K562 (cell line): ENCODE measurements around the gene MAPK1IP1L. TPM values are rescaled to one million over a fixed set of nuclear protein-coding genes. Genes with fewer than 3 reads are reported as not detected.

Experiments used
- ARID3A ChIP-seq: IDR thresholded peaks from 2 replicates; pipeline ENCODE4 v1.6.1; 2012; ENCODE audit warnings: low read depth, low read length, improper control_type of control experiment, borderline replicate concordance
- CUX1 ChIP-seq: fragments of 200-800 bp; sonication (Bioruptor generic); IDR thresholded peaks from 2 replicates; pipeline ENCODE4 v1.6.1; 2016; ENCODE audit warnings: missing genetic modification characterization, missing compliant biosample characterization
- CXXC5 ChIP-seq: fragments of 250-450 bp; sonication (Bioruptor Pico); IDR thresholded peaks from 2 replicates; pipeline ENCODE4 v1.8.0; 2022; ENCODE audit warnings: inconsistent platforms, mild to moderate bottlenecking, moderate library complexity
- GATA2 ChIP-seq: sonication (generic); formaldehyde crosslinking; IDR thresholded peaks from 2 replicates; pipeline ENCODE4 v1.4.0; 2020; ENCODE audit warnings: mild to moderate bottlenecking, missing genetic modification reagents
- PHB2 ChIP-seq: fragments of 450-650 bp; IDR thresholded peaks from 2 replicates; pipeline ENCODE4 v1.6.1; 2017; ENCODE audit warnings: low read depth
- THAP12 ChIP-seq: fragments of 250-450 bp; sonication (Bioruptor Pico); IDR thresholded peaks from 2 replicates; pipeline ENCODE4 v1.9.0; 2021; ENCODE audit warnings: mild to moderate bottlenecking, inconsistent platforms
- ZNF232 ChIP-seq: sonication (generic); formaldehyde crosslinking; IDR thresholded peaks from 2 replicates; pipeline ENCODE4 v1.8.0; 2022; ENCODE audit warnings: mild to moderate bottlenecking, missing genetic modification reagents
- ZNF717 ChIP-seq: fragments of 250-450 bp; sonication (Bioruptor Pico); IDR thresholded peaks from 2 replicates; pipeline ENCODE4 v1.5.0; 2021
- polyA plus RNA-seq, 8 experiments: library from polyadenylated mRNA; depleted of rRNA in 4 of 8; stranded (reverse) in 5 of 8; unstranded in 3 of 8; fragments of >200 nt; fragmentation: Nextera tagmentation in 2 of 8; fragmentation: Illumina TruSeq in 1 of 8; extraction: Ambion mirVana in 2 of 8; extraction: Trizol in 1 of 8; gene quantifications; 2 replicates each; pipeline versions ENCODE4 v1.2.1 to v1.2.3, GENCODE V29; 2011 to 2014; ENCODE audit warnings: inconsistent platforms in 1 of 8, missing spikeins in 1 of 8
- total RNA-seq, 7 experiments: library from RNA; depleted of rRNA in 6 of 7; stranded (reverse); fragments of >200 nt in 6 of 7; fragmentation: Illumina TruSeq in 2 of 7; extraction: Trizol in 2 of 7; gene quantifications; 2 replicates each; pipeline versions ENCODE4 v1.2.1 to v1.2.3, GENCODE V29; 2011 to 2021; ENCODE audit warnings: low replicate concordance in 1 of 7
- TF ChIP-seq, protein P1 (sequence below): fragments of 250-450 bp; sonication (Bioruptor Pico); IDR thresholded peaks from 2 replicates; pipeline ENCODE4 v1.5.0; 2020; ENCODE audit warnings: mild to moderate bottlenecking, borderline replicate concordance
- TF ChIP-seq, protein P2 (sequence below): fragments of 450-650 bp; IDR thresholded peaks from 2 replicates; pipeline ENCODE4 v1.6.1; 2016

MAPK1IP1L gene
- total and polyA plus RNA-seq, 9 of the 15 experiments (the other 6 are each of a cell fraction or from before 2014, with no cell fraction given) = 32.7 to 99.4 (median 49.8) TPM

DNA sequence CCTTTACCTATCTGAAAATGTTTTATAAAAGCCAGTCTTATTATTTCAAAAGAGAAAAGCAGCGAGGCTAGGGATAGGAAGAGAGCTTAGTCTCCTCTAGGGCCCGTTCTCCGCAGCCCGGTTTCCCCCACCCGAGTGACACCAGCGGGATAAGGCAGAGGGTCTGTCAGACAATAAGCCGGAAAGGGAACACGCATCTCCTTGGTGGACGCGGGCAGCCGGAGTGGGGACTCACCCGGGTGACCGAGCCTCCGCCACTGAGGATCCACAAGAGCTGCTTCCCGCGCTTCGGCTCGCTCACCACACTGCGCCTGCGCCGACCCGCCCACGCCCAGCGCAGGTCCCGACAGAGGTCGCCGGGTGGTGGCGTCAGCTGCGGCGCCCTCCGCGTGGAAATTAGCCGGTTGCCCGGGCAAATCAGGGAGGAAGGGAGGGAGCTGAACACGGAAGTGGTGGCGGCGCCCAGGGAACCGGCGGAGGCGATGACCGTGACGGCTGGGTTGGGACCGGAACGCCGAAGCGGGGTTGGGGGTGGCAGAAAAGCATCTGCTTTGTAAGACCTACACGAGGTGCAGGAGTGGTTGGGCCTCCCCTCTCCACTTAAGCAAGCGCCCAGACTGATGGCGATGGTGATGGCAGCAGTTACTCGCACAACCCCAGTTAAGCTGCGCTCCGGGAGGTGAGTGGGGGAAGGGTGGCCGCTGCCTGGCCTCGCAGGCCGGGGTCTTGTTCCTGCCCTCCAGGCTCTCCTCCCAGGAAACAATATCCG, 24.5 kb upstream of the MAPK1IP1L start, which contains the start of the genes SOCS4 and WDHD1 (continued):
- TF ChIP-seq, protein P1, sequence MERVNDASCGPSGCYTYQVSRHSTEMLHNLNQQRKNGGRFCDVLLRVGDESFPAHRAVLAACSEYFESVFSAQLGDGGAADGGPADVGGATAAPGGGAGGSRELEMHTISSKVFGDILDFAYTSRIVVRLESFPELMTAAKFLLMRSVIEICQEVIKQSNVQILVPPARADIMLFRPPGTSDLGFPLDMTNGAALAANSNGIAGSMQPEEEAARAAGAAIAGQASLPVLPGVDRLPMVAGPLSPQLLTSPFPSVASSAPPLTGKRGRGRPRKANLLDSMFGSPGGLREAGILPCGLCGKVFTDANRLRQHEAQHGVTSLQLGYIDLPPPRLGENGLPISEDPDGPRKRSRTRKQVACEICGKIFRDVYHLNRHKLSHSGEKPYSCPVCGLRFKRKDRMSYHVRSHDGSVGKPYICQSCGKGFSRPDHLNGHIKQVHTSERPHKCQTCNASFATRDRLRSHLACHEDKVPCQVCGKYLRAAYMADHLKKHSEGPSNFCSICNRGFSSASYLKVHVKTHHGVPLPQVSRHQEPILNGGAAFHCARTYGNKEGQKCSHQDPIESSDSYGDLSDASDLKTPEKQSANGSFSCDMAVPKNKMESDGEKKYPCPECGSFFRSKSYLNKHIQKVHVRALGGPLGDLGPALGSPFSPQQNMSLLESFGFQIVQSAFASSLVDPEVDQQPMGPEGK (CRISPR knock-in tag) = no peak
- no peak for TF ChIP-seq ZNF717 (CRISPR knock-in tag)
- TF ChIP-seq ZNF232 = no peak
- 0 out of 2 replicates have a peak, but pooled peaks have one; percentile 11 for TF ChIP-seq THAP12 (CRISPR knock-in tag)
- TF ChIP-seq CXXC5 (CRISPR knock-in tag) = peak; percentile 93
- TF ChIP-seq, protein P2, sequence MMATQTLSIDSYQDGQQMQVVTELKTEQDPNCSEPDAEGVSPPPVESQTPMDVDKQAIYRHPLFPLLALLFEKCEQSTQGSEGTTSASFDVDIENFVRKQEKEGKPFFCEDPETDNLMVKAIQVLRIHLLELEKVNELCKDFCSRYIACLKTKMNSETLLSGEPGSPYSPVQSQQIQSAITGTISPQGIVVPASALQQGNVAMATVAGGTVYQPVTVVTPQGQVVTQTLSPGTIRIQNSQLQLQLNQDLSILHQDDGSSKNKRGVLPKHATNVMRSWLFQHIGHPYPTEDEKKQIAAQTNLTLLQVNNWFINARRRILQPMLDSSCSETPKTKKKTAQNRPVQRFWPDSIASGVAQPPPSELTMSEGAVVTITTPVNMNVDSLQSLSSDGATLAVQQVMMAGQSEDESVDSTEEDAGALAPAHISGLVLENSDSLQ = no peak
- no peak for TF ChIP-seq GATA2 (CRISPR knock-in tag)
- TF ChIP-seq CUX1 = no peak
- no peak for TF ChIP-seq PHB2
- no peak for TF ChIP-seq ARID3A
